CD8-positive, alpha-beta memory T cell (primary cell): ENCODE results near the gene SFMBT2. TPM values are rescaled to one million over a fixed set of nuclear protein-coding genes. Genes with fewer than 3 reads are reported as not detected.

Experiments used
- CTCF ChIA-PET: fragments of 350-600 bp; sonication (Branson Sonifier 250); formaldehyde crosslinking; loops from one replicate; lab custom pipeline; 2021; ENCODE audit warnings: antibody characterized with exemption; lab: Charles Lee
- POLR2A ChIA-PET: fragments of 350-600 bp; sonication (Branson Sonifier 250); formaldehyde crosslinking; loops from one replicate; lab custom pipeline; 2021; ENCODE audit warnings: antibody characterized with exemption; lab: Charles Lee
- DNase-seq, 5 donors: peaks; one replicate each; pipeline versions ENCODE4 v3.0.0 to v3.0.0-alpha.2; 2020 to 2022; ENCODE audit warnings: mixed read lengths in 1 of 5
- H3K27ac ChIP-seq: one replicate; pipeline ENCODE4 v1.7.0; 2013; ENCODE audit warnings: low read depth, mild to moderate bottlenecking, low read length, moderate library complexity
- H3K27me3 ChIP-seq: 2 replicates; pipeline ENCODE4 v1.7.0; 2013; ENCODE audit warnings: low read length, mild to moderate bottlenecking; ENCODE audit not compliant: insufficient read depth, poor library complexity, severe bottlenecking
- H3K36me3 ChIP-seq: 2 replicates; pipeline ENCODE4 v1.7.0; 2013; ENCODE audit warnings: mild to moderate bottlenecking, low read length, moderate library complexity; ENCODE audit not compliant: insufficient read depth
- H3K4me1 ChIP-seq: 2 replicates; pipeline ENCODE4 v1.7.0; 2013; ENCODE audit warnings: mild to moderate bottlenecking, low read length, moderate library complexity; ENCODE audit not compliant: insufficient read depth
- H3K4me3 ChIP-seq: 2 replicates; pipeline ENCODE4 v1.7.0; 2013; ENCODE audit warnings: mild to moderate bottlenecking, low read length
- H3K9me3 ChIP-seq: 2 replicates; pipeline ENCODE4 v1.7.0; 2013; ENCODE audit warnings: mild to moderate bottlenecking, low read length
- H3K27ac Mint-ChIP-seq, 8 donors: one replicate each; pipeline ENCODE4 v1.8.0; 2020 to 2021; ENCODE audit warnings: mixed read lengths in 8 of 8, mild to moderate bottlenecking in 6 of 8, inconsistent platforms in 3 of 8, moderate library complexity in 3 of 8
- H3K27me3 Mint-ChIP-seq, 2 donors: one replicate each; pipeline ENCODE4 v1.8.0; 2020 to 2021; ENCODE audit warnings: mixed read lengths in 2 of 2, mild to moderate bottlenecking in 1 of 2, moderate library complexity in 1 of 2
- H3K36me3 Mint-ChIP-seq, 3 donors: one replicate each; pipeline ENCODE4 v1.8.0; 2020 to 2021; ENCODE audit warnings: mixed read lengths in 3 of 3, inconsistent platforms in 1 of 3, mild to moderate bottlenecking in 1 of 3
- H3K4me1 Mint-ChIP-seq, 3 donors: one replicate each; pipeline ENCODE4 v1.8.0; 2020 to 2021; ENCODE audit warnings: mixed read lengths in 3 of 3, inconsistent platforms in 1 of 3, mild to moderate bottlenecking in 1 of 3
- H3K4me3 Mint-ChIP-seq, 7 donors: one replicate each; pipeline ENCODE4 v1.8.0; 2020 to 2021; ENCODE audit warnings: mixed read lengths in 7 of 7, mild to moderate bottlenecking in 6 of 7, moderate library complexity in 4 of 7, inconsistent platforms in 2 of 7
- H3K9me3 Mint-ChIP-seq, 5 donors: one replicate each; pipeline ENCODE4 v1.8.0; 2020 to 2022; ENCODE audit warnings: mixed read lengths in 5 of 5, mild to moderate bottlenecking in 3 of 5, moderate library complexity in 2 of 5, inconsistent platforms in 1 of 5
- polyA plus RNA-seq: library from polyadenylated mRNA; unstranded; fragments of 300-500 nt; fragmentation: Illumina TruSeq; gene quantifications from one replicate; pipeline ENCODE4 v1.2.3, GENCODE V29; 2021
- total RNA-seq, 2 experiments: library from RNA; stranded (reverse); gene quantifications; one replicate each; pipeline ENCODE4 v1.2.3, GENCODE V29; 2021

SFMBT2 gene
- total and polyA plus RNA-seq, 3 experiments from 2014 or later = 4.9 to 18.3 (median 17.4) TPM

- ChIA-PET CTCF (no interaction called here), POLR2A (no interaction called here)
- H3K9me3 ChIP-seq = no peaks in the 10 kb centered on the region
- no peaks in the 10 kb centered on the region for H3K4me1 ChIP-seq
- Mint-ChIP-seq H3K36me3 (peaks cover 10 to 20% (median 11%) of the 10 kb centered on the region in 3 donors), H3K9me3 (peaks cover 0 to 3% (median 0%) of the 10 kb centered on the region in 5 donors), H3K27ac (no peak overlapping the region), H3K4me1 (peaks cover 42 to 89% (median 61%) of the 10 kb centered on the region in 3 donors), H3K4me3 (no peak overlapping the region), H3K27me3 (no peaks in the 10 kb centered on the region)
- no peak overlapping the region for H3K27ac ChIP-seq
- DNase-seq = no peak
- H3K4me3 ChIP-seq = no peak overlapping the region
- no peaks in the 10 kb centered on the region for H3K27me3 ChIP-seq
- no peaks in the 10 kb centered on the region for H3K36me3 ChIP-seq
Measured at GRCh38 chr10:7308826-7309225, 102.0 kb downstream of the SFMBT2 start.

DNA sequence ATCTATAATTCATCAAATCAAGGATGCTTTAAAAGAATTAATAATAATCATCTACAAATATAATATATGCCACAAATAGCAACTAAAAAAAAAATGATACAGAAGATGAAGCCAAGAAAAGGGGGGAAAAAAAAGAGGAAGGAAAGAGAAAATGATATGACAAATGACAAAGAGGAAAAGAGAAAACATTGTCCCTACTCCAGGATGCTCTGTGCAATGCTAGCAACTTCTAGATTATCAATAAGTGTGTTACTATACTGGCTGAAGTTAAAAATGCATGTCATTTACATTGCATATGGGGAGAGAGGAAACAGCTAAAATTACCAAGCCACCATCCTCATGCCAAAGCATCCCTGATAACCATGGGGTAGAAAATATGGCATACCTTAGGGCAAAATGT is 104.2 kb downstream of the SFMBT2 start:
- Mint-ChIP-seq H3K27me3 (no peaks in the 10 kb centered on the region), H3K4me1 (peaks cover 42 to 90% (median 64%) of the 10 kb centered on the region in 3 donors), H3K4me3 (no peak overlapping the region), H3K9me3 (peaks cover 0 to 3% (median 0%) of the 10 kb centered on the region in 5 donors), H3K27ac (no peak overlapping the region), H3K36me3 (peaks cover 13 to 22% (median 14%) of the 10 kb centered on the region in 3 donors)
- Histone ChIP-seq H3K36me3 (no peaks in the 10 kb centered on the region), H3K27me3 (no peaks in the 10 kb centered on the region), H3K9me3 (no peaks in the 10 kb centered on the region), H3K4me1 (no peaks in the 10 kb centered on the region), H3K4me3 (no peak overlapping the region), H3K27ac (no peak overlapping the region)
- CTCF ChIA-PET = no interaction called here
- POLR2A ChIA-PET = no interaction called here
- no peak for DNase-seq

DNA sequence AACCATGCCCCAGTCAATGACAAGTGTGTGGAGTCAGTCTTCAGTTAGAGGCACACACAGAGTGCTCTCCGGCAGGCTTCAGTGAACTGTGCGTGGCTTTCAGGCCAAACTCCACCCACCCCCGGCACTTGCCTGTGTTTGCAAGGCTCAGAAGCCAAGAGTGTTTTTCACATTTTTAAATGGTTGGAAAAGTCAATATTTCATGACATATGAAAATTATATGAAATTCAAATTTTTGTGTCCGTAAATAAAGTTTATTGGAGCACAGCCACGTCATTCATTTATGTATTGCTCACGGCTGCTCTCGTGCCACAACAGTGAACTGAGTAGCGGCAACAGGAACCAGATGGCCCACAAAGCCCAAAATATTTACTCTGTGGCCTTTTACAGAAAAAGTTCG is 104.7 kb downstream of the SFMBT2 start:
- Mint-ChIP-seq H3K27me3 (no peaks in the 10 kb centered on the region), H3K36me3 (peaks cover 13 to 25% (median 16%) of the 10 kb centered on the region in 3 donors), H3K4me1 (peaks cover 38 to 90% (median 64%) of the 10 kb centered on the region in 3 donors), H3K9me3 (peaks cover 0 to 3% (median 0%) of the 10 kb centered on the region in 5 donors), H3K4me3 (no peak overlapping the region), H3K27ac (no peak overlapping the region)
- Histone ChIP-seq H3K4me3 (no peak overlapping the region), H3K9me3 (no peaks in the 10 kb centered on the region), H3K27me3 (no peaks in the 10 kb centered on the region), H3K27ac (no peak overlapping the region), H3K36me3 (no peaks in the 10 kb centered on the region), H3K4me1 (no peaks in the 10 kb centered on the region)
- ChIA-PET CTCF (no interaction called here), POLR2A (no interaction called here)
- DNase-seq = no peak

- Histone ChIP-seq H3K4me3 (no peak overlapping the region), H3K36me3 (no peaks in the 10 kb centered on the region), H3K27ac (no peak overlapping the region), H3K27me3 (no peaks in the 10 kb centered on the region), H3K9me3 (no peaks in the 10 kb centered on the region), H3K4me1 (no peaks in the 10 kb centered on the region)
- Mint-ChIP-seq H3K4me3 (no peak overlapping the region), H3K9me3 (peaks cover 0 to 3% (median 0%) of the 10 kb centered on the region in 5 donors), H3K4me1 (peaks cover 44 to 92% (median 71%) of the 10 kb centered on the region in 3 donors), H3K27ac (no peak overlapping the region), H3K36me3 (peaks cover 13 to 21% (median 20%) of the 10 kb centered on the region in 3 donors), H3K27me3 (no peaks in the 10 kb centered on the region)
- ChIA-PET POLR2A (no interaction called here), CTCF (no interaction called here)
- DNase-seq = no peak
Measured at GRCh38 chr10:7305053-7305452, 105.8 kb downstream of the SFMBT2 start.

GRCh38 chr10:7304110-7304509 is 106.7 kb downstream of the SFMBT2 start:
- ChIA-PET CTCF (no interaction called here), POLR2A (no interaction called here)
- Histone ChIP-seq H3K9me3 (no peaks in the 10 kb centered on the region), H3K4me1 (no peaks in the 10 kb centered on the region), H3K27ac (no peak overlapping the region), H3K27me3 (no peaks in the 10 kb centered on the region), H3K4me3 (no peak overlapping the region), H3K36me3 (no peaks in the 10 kb centered on the region)
- DNase-seq = no peak
- Mint-ChIP-seq H3K27me3 (peaks cover 0 to 2% of the 10 kb centered on the region in 2 donors), H3K4me1 (peaks cover 46 to 95% (median 74%) of the 10 kb centered on the region in 3 donors), H3K4me3 (no peak overlapping the region), H3K9me3 (peaks cover 0 to 3% (median 0%) of the 10 kb centered on the region in 5 donors), H3K36me3 (peaks cover 13 to 18% (median 17%) of the 10 kb centered on the region in 3 donors), H3K27ac (peak overlapping the region in 1 of 8 donors; percentile 48)

- peaks cover 8 to 16% (median 13%) of the 10 kb centered on the region in 3 donors for H3K36me3 Mint-ChIP-seq
Measured at GRCh38 chr10:7302930-7303557, 107.8 kb downstream of the SFMBT2 start.

GRCh38 chr10:7302392-7302906 is 108.4 kb downstream of the SFMBT2 start:
- Histone ChIP-seq H3K4me3 (no peak overlapping the region), H3K27me3 (no peaks in the 10 kb centered on the region), H3K4me1 (peaks cover 12% of the 10 kb centered on the region), H3K36me3 (no peaks in the 10 kb centered on the region), H3K27ac (no peak overlapping the region), H3K9me3 (no peaks in the 10 kb centered on the region)
- no peak for DNase-seq
- peak overlapping the region in 2 of 8 donors; percentile 52 to 62 for H3K27ac Mint-ChIP-seq
- H3K9me3 Mint-ChIP-seq = peaks cover 0 to 3% (median 0%) of the 10 kb centered on the region in 5 donors
- H3K4me1 Mint-ChIP-seq = peaks cover 56 to 95% (median 80%) of the 10 kb centered on the region in 3 donors
- H3K27me3 Mint-ChIP-seq = peaks cover 0 to 2% of the 10 kb centered on the region in 2 donors
- POLR2A ChIA-PET = no interaction called here
- H3K36me3 Mint-ChIP-seq = peaks cover 7 to 15% (median 12%) of the 10 kb centered on the region in 3 donors
- CTCF ChIA-PET = no interaction called here
- H3K4me3 Mint-ChIP-seq = no peak overlapping the region

More at GRCh38 chr10:7302930-7303557, 107.8 kb downstream of the SFMBT2 start:
- H3K4me3 ChIP-seq = no peak overlapping the region
- Mint-ChIP-seq H3K27me3 (peaks cover 0 to 2% of the 10 kb centered on the region in 2 donors), H3K9me3 (peaks cover 0 to 3% (median 0%) of the 10 kb centered on the region in 5 donors), H3K4me3 (no peak overlapping the region), H3K27ac (peak overlapping the region in 4 of 8 donors; percentile 14 to 62 (median 41)), H3K4me1 (peaks cover 52 to 95% (median 79%) of the 10 kb centered on the region in 3 donors)
- H3K27ac ChIP-seq = no peak overlapping the region
- H3K36me3 ChIP-seq = no peaks in the 10 kb centered on the region
- ChIA-PET CTCF (no interaction called here), POLR2A (no interaction called here)
- H3K27me3 ChIP-seq = no peaks in the 10 kb centered on the region
- H3K4me1 ChIP-seq = peaks cover 6% of the 10 kb centered on the region
- no peaks in the 10 kb centered on the region for H3K9me3 ChIP-seq
- no peak for DNase-seq

DNA sequence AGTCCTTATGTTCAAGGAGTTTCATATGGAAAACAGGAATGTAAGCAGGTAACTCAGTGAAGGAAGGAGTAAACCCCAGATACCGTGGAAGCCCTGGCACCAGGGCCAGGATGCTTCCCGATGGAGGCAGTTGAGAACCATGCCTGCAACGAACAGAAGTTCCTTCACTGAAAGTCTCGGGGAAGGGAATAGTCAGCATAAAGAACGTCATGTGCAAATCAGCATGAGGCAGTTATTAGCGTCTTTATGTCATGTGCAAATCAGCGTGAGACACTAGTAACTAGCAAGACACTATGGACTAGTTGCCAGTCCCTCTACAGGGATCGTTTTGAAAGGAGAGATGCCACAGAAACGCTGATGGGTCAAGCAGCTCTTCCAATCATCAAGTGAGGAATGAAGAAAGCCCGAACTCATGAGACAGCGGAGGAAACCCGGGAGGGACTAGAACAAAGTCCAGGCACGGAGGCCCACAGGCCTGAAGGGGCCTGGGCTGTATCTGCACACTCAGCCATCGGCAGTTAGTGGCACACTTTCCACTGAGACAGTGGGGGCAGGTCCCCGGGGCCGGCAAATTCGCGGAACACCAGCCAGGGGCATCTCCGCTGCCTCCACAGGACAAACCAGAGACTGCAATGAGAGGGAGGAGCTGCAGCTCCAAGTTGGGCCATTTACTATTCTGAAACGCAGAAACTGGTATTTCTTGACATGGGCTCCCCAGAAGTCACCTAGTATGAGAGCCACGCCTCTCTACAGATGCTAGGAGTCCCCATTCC is 109.6 kb downstream of the SFMBT2 start:
- no peak overlapping the region for H3K4me3 Mint-ChIP-seq
- Histone ChIP-seq H3K27me3 (no peaks in the 10 kb centered on the region), H3K36me3 (no peaks in the 10 kb centered on the region), H3K9me3 (no peaks in the 10 kb centered on the region), H3K4me3 (no peak overlapping the region), H3K4me1 (peaks cover 24% of the 10 kb centered on the region), H3K27ac (no peak overlapping the region)
- H3K4me1 Mint-ChIP-seq = peaks cover 62 to 98% (median 83%) of the 10 kb centered on the region in 3 donors
- ChIA-PET CTCF (no interaction called here), POLR2A (no interaction called here)
- peaks cover 3 to 13% (median 12%) of the 10 kb centered on the region in 3 donors for H3K36me3 Mint-ChIP-seq
- H3K27ac Mint-ChIP-seq = no peak overlapping the region
- no peak for DNase-seq
- no peaks in the 10 kb centered on the region for H3K9me3 Mint-ChIP-seq
- peaks cover 0 to 2% of the 10 kb centered on the region in 2 donors for H3K27me3 Mint-ChIP-seq
